DOHH2 (cell line): ENCODE results near the gene HOXA6.

ENCODE experiments used
- CTCF ChIP-seq: fragments of 200-600 bp; sonication (generic); IDR thresholded peaks from one replicate; pipeline ENCODE4 v1.5.1; 2014; ENCODE audit warnings: antibody characterized with exemption, mild to moderate bottlenecking, low read depth, low read length; ENCODE audit not compliant: poor library complexity, severe bottlenecking
- EZH2phosphoT487 ChIP-seq: fragments of 200-600 bp; sonication (generic); IDR thresholded peaks from 2 replicates; pipeline ENCODE4 v1.6.1; 2017; ENCODE audit warnings: borderline replicate concordance, mild to moderate bottlenecking, antibody characterized with exemption, low read length, moderate library complexity, mixed read lengths

DNA sequence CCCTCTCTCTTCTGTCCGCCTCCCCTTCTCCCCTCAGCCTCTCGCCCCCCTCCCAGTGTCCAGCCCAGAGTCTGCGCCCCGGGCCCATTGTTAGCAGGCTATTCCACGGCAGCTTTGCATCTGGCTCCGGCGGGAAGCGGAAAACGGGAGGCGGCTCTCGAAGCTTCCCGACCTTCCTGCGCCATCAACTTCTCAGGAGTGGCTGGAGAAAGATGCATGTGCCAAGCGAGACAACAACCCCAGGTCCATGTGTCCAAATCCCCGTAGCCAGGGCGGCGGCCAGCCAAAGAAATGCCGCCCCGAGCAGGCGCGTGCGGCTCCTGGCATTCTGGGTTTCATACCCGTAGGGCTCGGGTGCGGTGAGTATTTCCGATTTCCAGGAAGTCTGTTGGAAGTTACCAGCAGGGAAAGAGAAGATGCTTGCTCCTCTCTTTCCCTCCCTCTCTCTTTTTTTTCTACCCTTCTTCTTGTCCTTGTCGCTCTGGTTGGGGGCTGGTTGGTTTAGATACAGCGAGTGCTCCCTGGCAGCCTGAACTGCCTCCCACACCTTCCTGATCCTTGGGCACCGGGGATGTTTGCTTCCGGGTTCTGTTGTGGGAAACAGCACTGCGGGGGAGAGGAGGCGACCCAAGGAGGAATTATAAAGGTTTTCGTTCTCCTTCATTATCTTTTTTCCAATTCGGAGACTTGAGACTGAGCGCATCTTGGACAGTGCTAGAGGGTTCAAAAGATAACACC lies 43.9 kb downstream of the HOXA6 start:
- TF ChIP-seq CTCF: no peak
- no peak for TF ChIP-seq EZH2phosphoT487
